GM18519 (cell line): ENCODE measurements around the gene ZNF493.

Experiments used
- ATAC-seq: cut with Tn5 transposase; IDR thresholded peaks from one replicate; pipeline ENCODE4 v1.9.1; 2021; ENCODE audit warnings: mild to moderate bottlenecking, moderate library complexity; ENCODE audit not compliant: unreplicated experiment, low FRiP score

Gene ZNF493

GRCh38 chr19:21460686-21461085 lies 63.8 kb downstream of the ZNF493 start:
- ATAC-seq, result no peak

- ATAC-seq, result no peak
These were observed 65.6 kb downstream of the ZNF493 start for GRCh38 chr19:21462540-21462939.

DNA sequence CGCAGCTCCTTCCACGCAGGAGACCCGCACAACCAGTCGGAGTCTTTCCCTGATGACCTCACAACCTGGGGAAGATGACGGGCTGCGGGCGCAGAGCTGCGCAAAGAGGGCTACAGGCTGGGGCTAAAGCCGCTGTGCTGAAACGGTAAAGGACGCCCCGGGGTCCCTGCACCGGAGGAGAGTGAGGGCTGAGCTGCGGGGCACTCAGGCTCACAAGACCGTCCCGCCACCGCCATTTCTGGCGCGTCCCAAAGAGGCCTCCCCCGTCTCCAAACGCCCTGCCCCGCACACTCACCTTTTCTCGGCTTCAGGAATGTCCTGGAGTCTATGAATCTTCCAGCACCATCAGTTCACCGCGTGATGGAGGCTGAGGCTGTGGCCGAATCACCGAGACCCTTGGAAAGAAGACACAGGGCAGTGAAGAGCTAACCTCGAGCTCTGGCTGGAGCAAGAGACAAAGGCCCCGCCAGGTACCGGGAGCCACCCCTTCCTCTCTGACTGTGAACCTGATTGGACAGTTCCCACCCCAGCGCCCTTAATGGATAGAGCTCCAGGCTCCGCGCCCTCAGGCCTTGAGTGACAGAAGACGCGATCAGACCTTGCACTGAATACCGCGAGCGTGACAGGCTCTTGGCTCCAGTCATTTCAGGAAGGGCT lies 66.6 kb downstream of the ZNF493 start:
- no peak for ATAC-seq

GRCh38 chr19:21466627-21467026 lies 69.7 kb downstream of the ZNF493 start:
- no peak for ATAC-seq

- ATAC-seq, result no peak
These were observed 71.9 kb downstream of the ZNF493 start for GRCh38 chr19:21468791-21469190.

GRCh38 chr19:21472507-21472906 lies 75.6 kb downstream of the ZNF493 start:
- no peak for ATAC-seq

GRCh38 chr19:21474671-21475181 lies 77.8 kb downstream of the ZNF493 start:
- ATAC-seq, result peak; percentile 79
